Muscle of leg (tissue), 11 donors: ENCODE measurements around the gene UNC13B. TPM values are rescaled to one million over a fixed set of nuclear protein-coding genes. Genes with fewer than 3 reads are reported as not detected.

Source experiments
- DNase-seq: peaks from one replicate; pipeline ENCODE4 v3.0.0; 2013
- H3K27ac ChIP-seq: one replicate; pipeline ENCODE4 v1.5.1; 2013; ENCODE audit warnings: mild to moderate bottlenecking, low read length, control low read depth
- H3K27me3 ChIP-seq: one replicate; pipeline ENCODE4 v1.6.1; 2013; ENCODE audit warnings: low read length; ENCODE audit not compliant: control insufficient read depth, insufficient read depth
- H3K36me3 ChIP-seq: one replicate; pipeline ENCODE4 v1.6.1; 2013; ENCODE audit warnings: low read length; ENCODE audit not compliant: control insufficient read depth, insufficient read depth
- H3K4me1 ChIP-seq: one replicate; pipeline ENCODE4 v1.6.1; 2013; ENCODE audit warnings: low read length; ENCODE audit not compliant: control insufficient read depth, insufficient read depth
- H3K4me3 ChIP-seq: one replicate; pipeline ENCODE4 v1.5.1; 2013; ENCODE audit warnings: low read length, control low read depth
- H3K9me3 ChIP-seq: replicated peaks from 2 replicates; pipeline ENCODE4 v1.6.1; 2013; ENCODE audit warnings: low read depth, low read length; ENCODE audit not compliant: control insufficient read depth
- WGBS: methylation state at CpG from one replicate; pipeline ENCODE4 v1.1.5; 2013; ENCODE audit warnings: missing lambda C conversion rate; ENCODE audit not compliant: insufficient coverage; 5-methylcytosine and 5-hydroxymethylcytosine counted together
- polyA plus RNA-seq, 8 donors: library from polyadenylated mRNA; unstranded; fragments of 120-200 nt; gene quantifications; one replicate each; pipeline versions ENCODE4 v1.2.1 to v1.2.3, GENCODE V29; 2013; ENCODE audit warnings: inconsistent platforms in 1 of 8, low replicate concordance in 1 of 8; ENCODE audit not compliant: insufficient read length in 8 of 8, insufficient read depth in 1 of 8
- total RNA-seq: library from RNA; stranded (reverse); fragments of 120-200 nt; gene quantifications from one replicate; pipeline ENCODE4 v1.2.4, GENCODE V29; 2013

Gene UNC13B
- total and polyA plus RNA-seq, 9 donors: 12.0 to 23.5 (median 15.5) TPM

GRCh38 chr9:35364817-35365585 is 203.2 kb downstream of the UNC13B start:
- H3K4me1 ChIP-seq: peaks cover 2% of the 10 kb centered on the region
- H3K36me3 ChIP-seq: no peaks in the 10 kb centered on the region
- no peaks in the 10 kb centered on the region for H3K9me3 ChIP-seq
- H3K4me3 ChIP-seq: no peak overlapping the region
- no peak overlapping the region for H3K27ac ChIP-seq
- WGBS: 51% methylated on average over 2 of the region's 3 CpGs
- H3K27me3 ChIP-seq: no peaks in the 10 kb centered on the region
- DNase-seq: no peak

GRCh38 chr9:35366627-35367026 is 204.8 kb downstream of the UNC13B start:
- peaks cover 2% of the 10 kb centered on the region for H3K4me1 ChIP-seq
- peaks cover 2% of the 10 kb centered on the region for H3K36me3 ChIP-seq
- 100% methylated on average over 1 of the region's 2 CpGs for WGBS
- no peak overlapping the region for H3K4me3 ChIP-seq
- DNase-seq: no peak
- no peaks in the 10 kb centered on the region for H3K27me3 ChIP-seq
- no peak overlapping the region for H3K27ac ChIP-seq
- no peaks in the 10 kb centered on the region for H3K9me3 ChIP-seq

GRCh38 chr9:35367451-35367850 is 205.6 kb downstream of the UNC13B start:
- Histone ChIP-seq H3K4me3 (no peak overlapping the region), H3K9me3 (no peaks in the 10 kb centered on the region), H3K4me1 (peaks cover 2% of the 10 kb centered on the region), H3K27me3 (no peaks in the 10 kb centered on the region), H3K36me3 (peaks cover 2% of the 10 kb centered on the region), H3K27ac (peak overlapping the region; percentile 45)
- peak; percentile 41 for DNase-seq
- no CpG with 5 or more reads among the region's 2 CpGs for WGBS

- H3K36me3 ChIP-seq: peaks cover 2% of the 10 kb centered on the region
- H3K4me3 ChIP-seq: no peak overlapping the region
- H3K9me3 ChIP-seq: no peaks in the 10 kb centered on the region
- peaks cover 7% of the 10 kb centered on the region for H3K4me1 ChIP-seq
- 93% methylated on average over 2 of the region's 5 CpGs for WGBS
- H3K27me3 ChIP-seq: no peaks in the 10 kb centered on the region
- H3K27ac ChIP-seq: no peak overlapping the region
- DNase-seq: no peak
These were observed 208.4 kb downstream of the UNC13B start for GRCh38 chr9:35370241-35370640.

- H3K36me3 ChIP-seq: peaks cover 2% of the 10 kb centered on the region
- DNase-seq: no peak
- H3K27ac ChIP-seq: peak overlapping the region; percentile 13
- H3K27me3 ChIP-seq: no peaks in the 10 kb centered on the region
- H3K9me3 ChIP-seq: no peaks in the 10 kb centered on the region
- peaks cover 13% of the 10 kb centered on the region for H3K4me1 ChIP-seq
- no peak overlapping the region for H3K4me3 ChIP-seq
These were observed 212.6 kb downstream of the UNC13B start for GRCh38 chr9:35374436-35374835.

GRCh38 chr9:35374910-35375309 is 213.1 kb downstream of the UNC13B start:
- no peak overlapping the region for H3K4me3 ChIP-seq
- no peak for DNase-seq
- peaks cover 13% of the 10 kb centered on the region for H3K4me1 ChIP-seq
- H3K27me3 ChIP-seq: no peaks in the 10 kb centered on the region
- H3K9me3 ChIP-seq: no peaks in the 10 kb centered on the region
- H3K27ac ChIP-seq: no peak overlapping the region
- H3K36me3 ChIP-seq: peaks cover 2% of the 10 kb centered on the region
- WGBS: 93% methylated on average over 5 of the region's 5 CpGs

- Histone ChIP-seq H3K27me3 (no peaks in the 10 kb centered on the region), H3K36me3 (peaks cover 16% of the 10 kb centered on the region), H3K27ac (no peak overlapping the region), H3K9me3 (no peaks in the 10 kb centered on the region), H3K4me3 (no peak overlapping the region), H3K4me1 (peaks cover 9% of the 10 kb centered on the region)
- 100% methylated on average over 1 of the region's 4 CpGs for WGBS
- no peak for DNase-seq
These were observed 218.2 kb downstream of the UNC13B start for GRCh38 chr9:35380039-35380438.

DNA sequence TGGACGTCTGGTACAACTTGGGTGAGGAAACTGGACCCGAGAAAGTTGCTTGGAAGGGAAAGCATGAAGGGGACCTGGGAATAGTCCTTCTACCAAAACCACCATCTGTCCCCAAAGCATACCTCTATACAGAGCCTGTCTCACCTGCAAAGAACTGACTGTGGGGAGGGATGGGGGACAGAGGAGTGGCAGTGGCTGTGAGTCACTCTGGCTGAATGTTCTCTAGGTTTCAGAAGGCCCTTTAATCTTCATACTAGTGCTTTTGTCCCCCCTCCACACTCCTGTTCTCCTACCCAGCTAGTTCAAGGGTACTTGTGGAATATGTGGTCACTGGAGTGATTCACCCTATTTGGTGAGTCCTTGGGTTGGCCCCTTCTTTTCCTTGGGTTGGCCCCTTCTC is 218.8 kb downstream of the UNC13B start:
- Histone ChIP-seq H3K27me3 (no peaks in the 10 kb centered on the region), H3K27ac (no peak overlapping the region), H3K36me3 (peaks cover 19% of the 10 kb centered on the region), H3K9me3 (no peaks in the 10 kb centered on the region), H3K4me3 (no peak overlapping the region), H3K4me1 (peaks cover 5% of the 10 kb centered on the region)
- no CpG with 5 or more reads among the region's 2 CpGs for WGBS
- DNase-seq: no peak

DNA sequence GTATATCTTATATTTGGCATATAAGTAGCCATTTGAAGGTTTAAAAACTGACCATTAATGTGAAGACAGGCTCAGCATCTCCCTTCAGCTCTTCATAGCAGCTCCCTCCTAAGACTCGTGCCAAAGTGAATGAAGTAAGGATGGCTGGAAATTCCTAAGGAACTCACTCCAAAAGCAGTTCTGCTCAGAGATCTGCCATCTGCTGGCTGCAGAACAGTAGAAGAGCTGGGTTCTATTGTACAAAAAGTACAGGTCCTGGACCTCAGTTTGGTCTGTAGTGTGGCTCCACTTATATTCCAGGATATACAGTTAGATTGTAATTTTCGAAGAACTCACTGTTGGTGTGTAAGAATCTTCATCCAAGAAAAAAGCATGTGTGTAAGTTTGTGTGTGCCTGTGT is 223.2 kb downstream of the UNC13B start:
- Histone ChIP-seq H3K4me1 (no peaks in the 10 kb centered on the region), H3K27me3 (no peaks in the 10 kb centered on the region), H3K4me3 (no peak overlapping the region), H3K36me3 (peaks cover 22% of the 10 kb centered on the region), H3K27ac (no peak overlapping the region), H3K9me3 (no peaks in the 10 kb centered on the region)
- DNase-seq: peak; percentile 64
- no CpG with 5 or more reads among the region's 2 CpGs for whole genome bisulfite sequencing

DNA sequence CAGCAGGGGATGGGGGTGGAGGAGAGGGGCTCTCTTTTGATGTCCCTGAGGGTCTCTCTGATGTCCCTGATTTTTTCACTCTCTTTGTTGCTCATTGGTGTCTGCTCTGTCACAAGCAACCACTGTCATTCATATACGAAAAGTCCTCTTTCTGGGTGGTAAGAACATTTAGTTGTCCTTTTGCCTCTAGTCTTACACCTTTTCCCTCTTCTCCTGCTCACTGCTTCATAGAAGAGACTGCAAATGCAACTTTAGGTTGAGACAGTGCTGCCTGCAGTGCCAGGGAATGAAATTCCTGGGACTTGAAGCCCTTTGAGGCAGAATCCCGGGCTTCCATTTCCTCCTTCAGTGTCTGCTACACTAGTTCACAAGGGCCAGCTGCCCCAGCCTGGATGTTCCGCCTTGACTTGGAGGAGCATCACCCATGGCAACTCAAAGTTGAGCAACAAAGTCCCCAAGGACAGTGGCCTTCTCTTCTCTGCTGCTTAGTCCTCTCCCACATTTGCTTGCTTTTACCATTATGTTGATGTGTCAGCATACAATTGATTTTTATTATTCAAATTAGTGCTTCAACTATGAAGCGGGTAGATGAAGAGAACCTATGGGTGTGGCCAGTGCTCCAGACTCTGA is 233.4 kb downstream of the UNC13B start:
- WGBS: 78% methylated on average over 2 of the region's 4 CpGs
- DNase-seq: no peak
- Histone ChIP-seq H3K27me3 (no peaks in the 10 kb centered on the region), H3K4me3 (no peak overlapping the region), H3K9me3 (no peaks in the 10 kb centered on the region), H3K4me1 (no peaks in the 10 kb centered on the region), H3K36me3 (peaks cover 48% of the 10 kb centered on the region), H3K27ac (no peak overlapping the region)
